B cell (primary cell): ENCODE measurements around the gene TAX1BP1.

Source experiments
- EZH2 ChIP-seq: IDR thresholded peaks from 2 replicates; pipeline ENCODE4 v1.6.1; 2012; ENCODE audit warnings: borderline replicate concordance, low read depth, mild to moderate bottlenecking, moderate library complexity, low read length; ENCODE audit not compliant: insufficient read depth, poor library complexity, severe bottlenecking
- TF ChIP-seq, protein P1 (sequence below): fragments of 200-600 bp; IDR thresholded peaks from one replicate; pipeline ENCODE4 v1.8.0; 2022; ENCODE audit warnings: antibody characterized with exemption, mild to moderate bottlenecking

DNA sequence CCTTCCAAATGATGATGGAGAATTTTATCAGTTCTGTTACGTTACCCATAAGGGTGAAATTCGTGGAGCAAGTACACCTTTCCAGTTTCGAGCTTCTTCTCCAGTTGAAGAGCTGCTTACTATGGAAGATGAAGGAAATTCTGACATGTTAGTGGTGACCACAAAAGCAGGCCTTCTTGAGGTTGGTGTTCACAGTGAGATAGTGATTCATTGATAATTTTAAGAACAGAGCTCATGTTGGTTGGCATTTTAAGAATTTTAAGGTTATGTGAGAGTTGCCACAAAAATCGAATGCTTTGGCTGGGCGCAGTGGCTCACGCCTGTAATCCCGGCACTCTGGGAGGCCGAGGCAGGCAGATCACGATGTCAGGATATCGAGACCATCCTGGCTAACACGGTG is 25.9 kb downstream of the TAX1BP1 start:
- TF ChIP-seq, protein P1, sequence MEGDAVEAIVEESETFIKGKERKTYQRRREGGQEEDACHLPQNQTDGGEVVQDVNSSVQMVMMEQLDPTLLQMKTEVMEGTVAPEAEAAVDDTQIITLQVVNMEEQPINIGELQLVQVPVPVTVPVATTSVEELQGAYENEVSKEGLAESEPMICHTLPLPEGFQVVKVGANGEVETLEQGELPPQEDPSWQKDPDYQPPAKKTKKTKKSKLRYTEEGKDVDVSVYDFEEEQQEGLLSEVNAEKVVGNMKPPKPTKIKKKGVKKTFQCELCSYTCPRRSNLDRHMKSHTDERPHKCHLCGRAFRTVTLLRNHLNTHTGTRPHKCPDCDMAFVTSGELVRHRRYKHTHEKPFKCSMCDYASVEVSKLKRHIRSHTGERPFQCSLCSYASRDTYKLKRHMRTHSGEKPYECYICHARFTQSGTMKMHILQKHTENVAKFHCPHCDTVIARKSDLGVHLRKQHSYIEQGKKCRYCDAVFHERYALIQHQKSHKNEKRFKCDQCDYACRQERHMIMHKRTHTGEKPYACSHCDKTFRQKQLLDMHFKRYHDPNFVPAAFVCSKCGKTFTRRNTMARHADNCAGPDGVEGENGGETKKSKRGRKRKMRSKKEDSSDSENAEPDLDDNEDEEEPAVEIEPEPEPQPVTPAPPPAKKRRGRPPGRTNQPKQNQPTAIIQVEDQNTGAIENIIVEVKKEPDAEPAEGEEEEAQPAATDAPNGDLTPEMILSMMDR: no peak
- TF ChIP-seq EZH2: no peak
